ENCODE data around the gene PSEN2. TPM values are rescaled to one million over a fixed set of nuclear protein-coding genes. Genes with fewer than 3 reads are reported as not detected.

PSEN2 gene
- total RNA-seq, 1 experiment from 2014 or later = 17.4 TPM

DNA sequence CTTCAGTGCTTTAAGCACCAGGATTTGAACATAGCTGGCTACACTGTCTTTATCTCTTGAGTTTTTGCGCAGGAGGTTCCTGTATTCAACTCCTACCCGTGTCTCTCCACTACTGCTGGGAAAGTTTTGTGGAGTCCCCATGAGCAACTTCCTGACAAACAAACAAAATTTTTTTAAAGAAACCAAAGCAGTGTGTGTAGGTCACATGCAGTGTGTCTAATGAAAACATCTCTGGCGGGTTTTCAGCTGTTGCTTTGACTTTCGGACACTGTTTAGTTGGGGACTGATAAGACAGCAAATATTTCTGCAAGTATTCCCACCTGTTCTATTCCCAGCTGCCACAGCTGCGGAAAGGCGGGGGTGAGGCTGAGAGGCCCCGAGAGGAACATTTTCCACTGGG, 2.0 kb downstream of the PSEN2 start:
- H3K36me3 Mint-ChIP-seq (ENCODE audit: insufficient read depth in 1 of 3, low read depth in 3 of 3) = peaks cover 0 to 9% (median 7%) of the 10 kb centered on the region in 3 experiments; a peak in 4 of 7 replicates
- Histone ChIP-seq H2BK5ac (ENCODE audit: insufficient read length, low read length) (no peak overlapping the region), H2BK12ac (ENCODE audit: insufficient read length, low read depth, low read length) (no peak overlapping the region), H3K56ac (ENCODE audit: insufficient read length, low read depth, low read length) (no peak overlapping the region), H3K27ac (ENCODE audit: insufficient read length, low read depth, low read length) (no peak overlapping the region), H3K4me2 (ENCODE audit: insufficient read depth, insufficient read length, low read length) (no peak overlapping the region), H4K91ac (ENCODE audit: insufficient read length, low read depth, low read length) (no peak overlapping the region), H3K4me1 (ENCODE audit: insufficient read depth, low read length) (peaks cover 6% of the 10 kb centered on the region; the same call in 1 of the 2 replicates), H4K20me1 (ENCODE audit: control insufficient read depth, insufficient read depth, insufficient read length) (no peaks in the 10 kb centered on the region), H2BK120ac (ENCODE audit: low read depth, low read length, poor library complexity, severe bottlenecking) (no peak overlapping the region), H3K23me2 (ENCODE audit: insufficient read length, low read depth, low read length, poor library complexity, severe bottlenecking) (peaks cover 8% of the 10 kb centered on the region), H3K79me1 (ENCODE audit: insufficient read depth, low read depth, low read length, poor library complexity, severe bottlenecking) (no peaks in the 10 kb centered on the region), H3K9me3 (ENCODE audit: control insufficient read depth, low read depth, low read length) (no peaks in the 10 kb centered on the region), H3K18ac (ENCODE audit: insufficient read length, low read depth, low read length) (no peak overlapping the region), H2BK15ac (ENCODE audit: low read depth, low read length) (no peak overlapping the region), H2AFZ (ENCODE audit: low read length) (no peak overlapping the region), H4K8ac (replicated peaks; ENCODE audit: insufficient read length, low read depth, low read length) (no peak overlapping the region), H2AK5ac (ENCODE audit: insufficient read length, low read length) (no peak overlapping the region), H3T11ph (ENCODE audit: low read length) (no peak overlapping the region), H2BK20ac (ENCODE audit: low read depth, low read length, poor library complexity, severe bottlenecking) (no peak overlapping the region), H3K4ac (ENCODE audit: low read depth, low read length) (no peak overlapping the region), H3K79me2 (ENCODE audit: insufficient read depth, low read length) (no peaks in the 10 kb centered on the region), H3K9ac (ENCODE audit: extremely low read depth, insufficient read length, low read length) (no peak overlapping the region), H3K23ac (ENCODE audit: insufficient read length, low read depth, low read length) (no peak overlapping the region), H3K14ac (ENCODE audit: insufficient read depth, low read length) (no peak overlapping the region), H4K5ac (ENCODE audit: insufficient read length, low read depth, low read length) (no peak overlapping the region), H3K27me3 (ENCODE audit: insufficient read depth, low read length) (peaks cover 3% of the 10 kb centered on the region; the same call in 1 of the 2 replicates)
- H3K4me3 Mint-ChIP-seq = no peak overlapping the region; a peak in 1 of 5 replicates
- H3K27me3 Mint-ChIP-seq (ENCODE audit: low read depth) = peaks cover 20% of the 10 kb centered on the region
- no CpG with 5 or more reads among the region's 7 CpGs for WGBS (ENCODE audit: extremely low coverage, insufficient read length, low lambda C conversion rate)
- DNase-seq = peak; percentile 4
- peaks cover 33 to 36% of the 10 kb centered on the region in 2 experiments for H3K4me1 Mint-ChIP-seq
- TF ChIP-seq, protein P1, sequence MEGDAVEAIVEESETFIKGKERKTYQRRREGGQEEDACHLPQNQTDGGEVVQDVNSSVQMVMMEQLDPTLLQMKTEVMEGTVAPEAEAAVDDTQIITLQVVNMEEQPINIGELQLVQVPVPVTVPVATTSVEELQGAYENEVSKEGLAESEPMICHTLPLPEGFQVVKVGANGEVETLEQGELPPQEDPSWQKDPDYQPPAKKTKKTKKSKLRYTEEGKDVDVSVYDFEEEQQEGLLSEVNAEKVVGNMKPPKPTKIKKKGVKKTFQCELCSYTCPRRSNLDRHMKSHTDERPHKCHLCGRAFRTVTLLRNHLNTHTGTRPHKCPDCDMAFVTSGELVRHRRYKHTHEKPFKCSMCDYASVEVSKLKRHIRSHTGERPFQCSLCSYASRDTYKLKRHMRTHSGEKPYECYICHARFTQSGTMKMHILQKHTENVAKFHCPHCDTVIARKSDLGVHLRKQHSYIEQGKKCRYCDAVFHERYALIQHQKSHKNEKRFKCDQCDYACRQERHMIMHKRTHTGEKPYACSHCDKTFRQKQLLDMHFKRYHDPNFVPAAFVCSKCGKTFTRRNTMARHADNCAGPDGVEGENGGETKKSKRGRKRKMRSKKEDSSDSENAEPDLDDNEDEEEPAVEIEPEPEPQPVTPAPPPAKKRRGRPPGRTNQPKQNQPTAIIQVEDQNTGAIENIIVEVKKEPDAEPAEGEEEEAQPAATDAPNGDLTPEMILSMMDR (conservative IDR thresholded peaks at IDR 0.05) = no peak
- no peak overlapping the region for H3K27ac Mint-ChIP-seq
- H3K9me3 Mint-ChIP-seq = no peaks in the 10 kb centered on the region; a peak in 1 of 5 replicates
